B cell (primary cell): ENCODE measurements around the gene OXTR. TPM values are rescaled to one million over a fixed set of nuclear protein-coding genes. Genes with fewer than 3 reads are reported as not detected.

Experiments used
- ATAC-seq: fragments of 200-7000 bp; cut with Tn5 transposase; one replicate; pipeline ENCODE4 v1.10.0; 2021; ENCODE audit warnings: low read depth, mild to moderate bottlenecking, moderate number of reproducible peaks, moderate library complexity
- CTCF ChIA-PET: fragments of 350-600 bp; sonication (Branson Sonifier 250); formaldehyde crosslinking; loops from one replicate; lab custom pipeline; 2021; ENCODE audit warnings: antibody characterized with exemption, inconsistent platforms; lab: Charles Lee
- POLR2A ChIA-PET: fragments of 350-600 bp; sonication (Branson Sonifier 250); formaldehyde crosslinking; loops from one replicate; lab custom pipeline; 2021; ENCODE audit warnings: antibody characterized with exemption; lab: Charles Lee
- DNase-seq: peaks from one replicate; pipeline ENCODE4 v3.0.0; 2013
- H2AFZ ChIP-seq: 2 replicates; pipeline ENCODE4 v1.6.1; 2012; ENCODE audit warnings: mild to moderate bottlenecking, low read depth, low read length; ENCODE audit not compliant: insufficient read depth, poor library complexity, severe bottlenecking
- H3K27ac ChIP-seq, 2 donors: 1 replicate in 1 of 2; 2 replicates in 1 of 2; pipeline ENCODE4 v1.5.1; 2012 to 2013; ENCODE audit warnings: low read length in 2 of 2, mild to moderate bottlenecking in 2 of 2, moderate library complexity in 1 of 2
- H3K27me3 ChIP-seq, 4 experiments: fragments of 200-600 bp in 1 of 4; sonication (generic) in 1 of 4; replicated peaks in 1 of 4; 1 replicate in 2 of 4; 2 replicates in 2 of 4; pipeline versions ENCODE4 v1.6.1 to v1.7.0; 2013 to 2016; ENCODE audit warnings: low read length in 3 of 4, mild to moderate bottlenecking in 2 of 4, mixed read lengths in 1 of 4, moderate library complexity in 1 of 4; ENCODE audit not compliant: insufficient read depth in 4 of 4, control insufficient read depth in 3 of 4; ENCODE audit errors: control extremely low read depth in 1 of 4
- H3K36me3 ChIP-seq, 2 experiments: replicated peaks in 1 of 2; 1 replicate in 1 of 2; 2 replicates in 1 of 2; pipeline versions ENCODE4 v1.6.1 to v1.7.1; 2013; ENCODE audit warnings: low read length in 1 of 2; ENCODE audit not compliant: insufficient read depth in 2 of 2, control insufficient read depth in 1 of 2; ENCODE audit errors: control extremely low read depth in 1 of 2, extremely low read depth in 1 of 2
- H3K4me1 ChIP-seq, 2 donors: fragments of 200-600 bp in 1 of 2; sonication (generic) in 1 of 2; 1 replicate in 1 of 2; 2 replicates in 1 of 2; pipeline versions ENCODE4 v1.5.1 to v1.6.1; 2013 to 2017; ENCODE audit warnings: low read length in 2 of 2; ENCODE audit not compliant: control insufficient read depth in 2 of 2, insufficient read depth in 2 of 2
- H3K4me2 ChIP-seq: replicated peaks from 2 replicates; pipeline ENCODE3; 2012; ENCODE audit warnings: mild to moderate bottlenecking, low read depth, low read length; ENCODE audit not compliant: poor library complexity, severe bottlenecking
- H3K4me3 ChIP-seq, 5 experiments: fragments of 200-600 bp in 1 of 5; sonication (generic) in 1 of 5; 1 replicate in 3 of 5; 2 replicates in 2 of 5; pipeline versions ENCODE4 v1.5.1 to v1.7.0; 2011 to 2016; ENCODE audit warnings: low read length in 4 of 5, mild to moderate bottlenecking in 4 of 5, low read depth in 2 of 5, control low read depth in 1 of 5, moderate library complexity in 1 of 5; ENCODE audit not compliant: insufficient read depth in 1 of 5; ENCODE audit errors: control extremely low read depth in 1 of 5, extremely low read depth in 1 of 5
- H3K79me2 ChIP-seq: fragments of 200-600 bp; sonication (generic); one replicate; pipeline ENCODE4 v1.6.0; 2016; ENCODE audit warnings: low read length; ENCODE audit not compliant: control insufficient read depth, insufficient read depth
- H3K9ac ChIP-seq: fragments of 200-600 bp; sonication (generic); 2 replicates; pipeline ENCODE4 v1.6.1; 2017; ENCODE audit warnings: mild to moderate bottlenecking, low read length, moderate library complexity
- H3K9me3 ChIP-seq, 3 donors: one replicate each; pipeline versions ENCODE4 v1.6.1 to v1.7.1; 2013; ENCODE audit warnings: low read length in 2 of 3; ENCODE audit not compliant: control insufficient read depth in 2 of 3, insufficient read depth in 1 of 3; ENCODE audit errors: control extremely low read depth in 1 of 3
- H4K20me1 ChIP-seq: 2 replicates; pipeline ENCODE4 v1.6.0; 2012; ENCODE audit warnings: mild to moderate bottlenecking, low read length; ENCODE audit not compliant: insufficient read depth, control insufficient read depth, poor library complexity, severe bottlenecking
- H3K27ac Mint-ChIP-seq: one replicate; pipeline ENCODE4 v1.8.0; 2021; ENCODE audit warnings: mixed read lengths
- H3K27me3 Mint-ChIP-seq: one replicate; pipeline ENCODE4 v1.8.0; 2021; ENCODE audit warnings: mixed read lengths
- H3K4me1 Mint-ChIP-seq: one replicate; pipeline ENCODE4 v1.8.0; 2021; ENCODE audit warnings: mixed read lengths
- H3K4me3 Mint-ChIP-seq: one replicate; pipeline ENCODE4 v1.8.0; 2021; ENCODE audit warnings: mixed read lengths
- H3K9me3 Mint-ChIP-seq: one replicate; pipeline ENCODE4 v1.8.0; 2022; ENCODE audit warnings: mixed read lengths; ENCODE audit not compliant: insufficient read depth
- EZH2 ChIP-seq: IDR thresholded peaks from 2 replicates; pipeline ENCODE4 v1.6.1; 2012; ENCODE audit warnings: borderline replicate concordance, low read depth, mild to moderate bottlenecking, moderate library complexity, low read length; ENCODE audit not compliant: insufficient read depth, poor library complexity, severe bottlenecking
- WGBS: methylation state at CpG from one replicate; pipeline ENCODE4 v1.1.5; 2013; ENCODE audit warnings: missing lambda C conversion rate; ENCODE audit not compliant: insufficient coverage; 5-methylcytosine and 5-hydroxymethylcytosine counted together
- intact Hi-C: fragments of 100-400 bp; cut with micrococcal nuclease; formaldehyde crosslinking; loops from one replicate; pipeline ENCODE4 v1.10.0; 2022
- polyA minus RNA-seq: library from RNA; depleted of rRNA, polyadenylated mRNA; stranded (reverse); fragments of >200 nt; gene quantifications from 2 replicates; pipeline ENCODE4 v1.2.3, GENCODE V29; 2012
- polyA plus RNA-seq: library from polyadenylated mRNA; depleted of rRNA; stranded (reverse); fragments of >200 nt; gene quantifications from 2 replicates; pipeline ENCODE4 v1.2.3, GENCODE V29; 2012
- total RNA-seq, 2 donors: library from RNA; stranded (reverse); fragments of 120-200 nt in 1 of 2; gene quantifications; 1 replicate in 1 of 2; 2 replicates in 1 of 2; pipeline versions ENCODE4 v1.2.3 to v1.2.4, GENCODE V29; 2013 to 2022
- TF ChIP-seq, protein P1 (sequence below): fragments of 200-600 bp; IDR thresholded peaks from one replicate; pipeline ENCODE4 v1.8.0; 2022; ENCODE audit warnings: antibody characterized with exemption, mild to moderate bottlenecking

Gene OXTR
- 0.10 and 0.17 TPM in 2 replicates for total RNA-seq
- total RNA-seq (2013) = 0.40 TPM
- polyA plus RNA-seq = 0.13 and 0.14 TPM in 2 replicates
- 0.36 and 0.43 TPM in 2 replicates for polyA minus RNA-seq

GRCh38 chr3:8769088-8769822 is at the start of gene OXTR:
Gene OXTR, minus strand, starts transcription at chr3:8769613. Its CDS starts 1,426 bp downstream, at chr3:8768187.
- Histone ChIP-seq H3K9ac (peak within 1 kb of the TSS; percentile 42), H3K4me3 (peak within 1 kb of the TSS in 3 of 5 experiments; percentile 21 to 52 (median 35)), H3K4me2 (peak within 1 kb of the TSS; percentile 81), H3K9me3 (no peaks in the 10 kb centered on the region), H2AFZ (peak within 1 kb of the TSS; percentile 63), H3K36me3 (no peaks in the 10 kb centered on the region), H3K4me1 (peaks cover 17 to 22% of the 10 kb centered on the region in 2 donors), H4K20me1 (no peaks in the 10 kb centered on the region), H3K27ac (no peak within 1 kb of the TSS), H3K79me2 (no peaks in the 10 kb centered on the region), H3K27me3 (peaks cover 0 to 32% (median 12%) of the 10 kb centered on the region in 4 experiments)
- Mint-ChIP-seq H3K9me3 (peaks cover 2% of the 10 kb centered on the region), H3K4me3 (peak within 1 kb of the TSS; percentile 72), H3K27ac (no peak within 1 kb of the TSS), H3K4me1 (peaks cover 19% of the 10 kb centered on the region), H3K27me3 (peaks cover 30% of the 10 kb centered on the region)
- ATAC-seq = peak; percentile 88
- peak; percentile 62 for DNase-seq
- CTCF ChIA-PET = interaction anchor here (0.6 to 1.7 kb wide), 17 partner anchors 8 to 535 kb away, joined by 3 to 10 read pairs (median 4); no protein-coding TSS in a partner anchor
- TF ChIP-seq, protein P1, sequence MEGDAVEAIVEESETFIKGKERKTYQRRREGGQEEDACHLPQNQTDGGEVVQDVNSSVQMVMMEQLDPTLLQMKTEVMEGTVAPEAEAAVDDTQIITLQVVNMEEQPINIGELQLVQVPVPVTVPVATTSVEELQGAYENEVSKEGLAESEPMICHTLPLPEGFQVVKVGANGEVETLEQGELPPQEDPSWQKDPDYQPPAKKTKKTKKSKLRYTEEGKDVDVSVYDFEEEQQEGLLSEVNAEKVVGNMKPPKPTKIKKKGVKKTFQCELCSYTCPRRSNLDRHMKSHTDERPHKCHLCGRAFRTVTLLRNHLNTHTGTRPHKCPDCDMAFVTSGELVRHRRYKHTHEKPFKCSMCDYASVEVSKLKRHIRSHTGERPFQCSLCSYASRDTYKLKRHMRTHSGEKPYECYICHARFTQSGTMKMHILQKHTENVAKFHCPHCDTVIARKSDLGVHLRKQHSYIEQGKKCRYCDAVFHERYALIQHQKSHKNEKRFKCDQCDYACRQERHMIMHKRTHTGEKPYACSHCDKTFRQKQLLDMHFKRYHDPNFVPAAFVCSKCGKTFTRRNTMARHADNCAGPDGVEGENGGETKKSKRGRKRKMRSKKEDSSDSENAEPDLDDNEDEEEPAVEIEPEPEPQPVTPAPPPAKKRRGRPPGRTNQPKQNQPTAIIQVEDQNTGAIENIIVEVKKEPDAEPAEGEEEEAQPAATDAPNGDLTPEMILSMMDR = peak; percentile 99
- no peak for TF ChIP-seq EZH2
- intact Hi-C loops = loop anchor here (10.0 kb wide), 1 partner anchor 536 kb away; no protein-coding TSS in a partner anchor
- POLR2A ChIA-PET = no interaction called here
- WGBS = 7% methylated on average over 48 of the region's 53 CpGs

DNA sequence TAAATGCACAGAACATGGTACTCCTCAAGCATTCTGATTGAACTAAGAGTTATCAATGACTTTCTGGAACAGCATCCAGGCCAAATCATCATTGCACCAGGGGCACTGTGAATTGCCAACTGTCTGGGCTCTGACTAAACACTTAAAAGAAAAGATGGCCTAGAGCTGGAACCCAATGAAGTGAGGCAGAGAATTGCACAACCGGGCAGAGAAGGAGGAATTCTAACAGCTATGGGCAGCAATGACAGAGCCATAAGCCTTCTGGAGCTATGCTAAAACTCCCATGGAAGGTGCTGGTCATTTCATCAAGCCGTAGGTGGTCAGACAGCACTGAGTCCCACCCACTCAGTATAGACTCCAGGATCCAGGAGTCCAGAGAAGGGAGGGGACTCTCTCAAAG is 48.1 kb upstream of the OXTR start:
- peaks cover 23% of the 10 kb centered on the region for H3K9me3 Mint-ChIP-seq
- Histone ChIP-seq H2AFZ (no peak overlapping the region), H3K36me3 (no peaks in the 10 kb centered on the region), H3K4me3 (no peak overlapping the region), H3K4me2 (no peak overlapping the region), H4K20me1 (no peaks in the 10 kb centered on the region), H3K27me3 (no peaks in the 10 kb centered on the region), H3K4me1 (no peaks in the 10 kb centered on the region), H3K27ac (no peak overlapping the region), H3K9ac (no peak overlapping the region), H3K79me2 (no peaks in the 10 kb centered on the region), H3K9me3 (peaks cover 0 to 24% (median 13%) of the 10 kb centered on the region in 3 donors)
- no peak for ATAC-seq
- no peak for DNase-seq
- H3K4me3 Mint-ChIP-seq = no peak overlapping the region
- WGBS = 100% methylated on average over 1 of the region's 2 CpGs
- TF ChIP-seq, protein P1 = no peak
- POLR2A ChIA-PET = no interaction called here
- no peaks in the 10 kb centered on the region for H3K4me1 Mint-ChIP-seq
- no peak overlapping the region for H3K27ac Mint-ChIP-seq
- H3K27me3 Mint-ChIP-seq = no peaks in the 10 kb centered on the region
- CTCF ChIA-PET = no interaction called here
- intact Hi-C loops = no loop called here
